Measurements from ENCODE around the gene BRD7.
"Not testable (repeated sequence)": the region's sequence is repeated elsewhere in the genome, so short reads cannot be mapped to it uniquely, and the experiment has no call there.

Gene BRD7

GRCh38 chr16:50354629-50355456 lies 13.9 kb downstream of the BRD7 start:
- DNase-seq, result no peak

GRCh38 chr16:50354082-50354481 lies 14.7 kb downstream of the BRD7 start:
- no peak for DNase-seq

DNA sequence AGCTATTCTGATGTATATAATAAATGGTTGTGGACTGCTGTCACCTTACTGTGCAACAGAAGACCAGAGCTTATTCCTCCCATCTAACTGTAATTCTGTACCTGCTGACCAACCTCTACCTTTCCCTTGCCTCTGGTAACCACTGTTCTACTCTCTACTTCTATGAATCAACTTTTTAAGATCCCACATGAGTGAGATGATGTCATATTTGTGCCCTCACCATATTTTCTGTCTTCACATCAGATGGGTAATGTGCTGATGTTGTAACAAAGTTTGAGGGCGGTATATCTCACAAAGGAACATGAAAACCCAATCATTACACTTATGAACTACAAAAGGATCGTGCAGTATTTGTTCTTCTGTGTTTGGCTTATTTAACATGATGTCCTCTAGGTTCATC lies 16.8 kb downstream of the BRD7 start:
- DNase-seq, result no peak

DNA sequence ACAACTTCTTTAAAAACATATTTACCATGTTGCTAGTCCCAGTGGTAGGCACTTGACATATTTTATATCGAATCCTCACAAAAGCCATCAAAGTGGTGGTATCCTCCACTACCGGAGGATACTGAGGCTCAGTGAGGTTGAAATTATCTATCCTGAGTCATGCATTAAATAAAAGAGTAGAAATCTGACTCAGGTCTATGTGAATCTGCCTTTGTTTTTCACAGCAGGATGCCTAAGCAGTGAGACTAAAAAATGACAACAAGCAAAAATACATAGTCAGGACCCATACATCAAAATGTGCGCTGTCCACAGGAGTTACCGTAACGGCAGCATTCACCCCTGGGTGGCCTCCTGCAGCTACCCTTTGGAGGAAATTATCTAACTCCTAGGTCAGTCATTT lies 17.7 kb downstream of the BRD7 start:
- DNase-seq, result no peak

DNA sequence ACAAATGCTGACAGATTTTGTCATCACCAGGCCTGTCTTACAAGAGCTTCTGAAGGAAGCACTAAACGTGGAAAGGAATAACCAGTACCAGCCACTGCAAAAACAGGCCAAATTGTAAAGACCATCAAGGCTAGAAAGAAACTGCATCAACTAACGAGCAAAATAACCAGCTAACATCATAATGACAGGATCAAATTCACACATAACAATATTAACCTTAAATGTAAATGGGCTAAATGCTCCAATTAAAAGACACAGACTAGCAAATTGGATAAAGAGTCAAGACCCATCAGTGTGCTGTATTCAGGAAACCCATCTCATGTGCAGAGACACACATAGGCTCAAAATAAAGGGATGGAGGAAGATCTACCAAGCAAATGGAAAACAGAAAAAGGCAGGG lies 23.6 kb downstream of the BRD7 start:
- not testable (repeated sequence) for DNase-seq

DNA sequence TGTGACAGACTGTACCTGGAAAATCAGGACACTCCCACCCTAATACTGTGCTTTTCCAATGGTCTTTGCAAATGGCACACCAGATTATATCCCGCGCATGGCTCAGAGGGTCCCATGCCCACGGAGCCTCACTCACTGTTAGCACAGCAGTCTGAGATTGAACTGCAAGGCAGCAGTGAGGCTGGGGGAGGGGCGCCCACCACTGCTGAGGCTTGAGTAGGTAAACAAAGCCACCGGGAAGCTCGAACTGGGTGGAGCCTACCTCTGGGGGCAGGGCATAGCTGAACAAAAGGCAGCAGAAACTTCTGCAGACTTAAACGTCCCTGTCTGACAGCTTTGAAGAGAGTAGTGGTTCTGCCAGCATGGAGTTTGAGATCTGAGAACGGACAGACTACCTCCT lies 25.2 kb downstream of the BRD7 start:
- not testable (repeated sequence) for DNase-seq

GRCh38 chr16:50340578-50340977 lies 28.2 kb downstream of the BRD7 start:
- no peak for DNase-seq

GRCh38 chr16:50338371-50339231 lies 30.2 kb downstream of the BRD7 start:
- no peak for DNase-seq

- DNase-seq, result no peak
Observed at GRCh38 chr16:50336884-50337283, 31.9 kb downstream of the BRD7 start.

DNA sequence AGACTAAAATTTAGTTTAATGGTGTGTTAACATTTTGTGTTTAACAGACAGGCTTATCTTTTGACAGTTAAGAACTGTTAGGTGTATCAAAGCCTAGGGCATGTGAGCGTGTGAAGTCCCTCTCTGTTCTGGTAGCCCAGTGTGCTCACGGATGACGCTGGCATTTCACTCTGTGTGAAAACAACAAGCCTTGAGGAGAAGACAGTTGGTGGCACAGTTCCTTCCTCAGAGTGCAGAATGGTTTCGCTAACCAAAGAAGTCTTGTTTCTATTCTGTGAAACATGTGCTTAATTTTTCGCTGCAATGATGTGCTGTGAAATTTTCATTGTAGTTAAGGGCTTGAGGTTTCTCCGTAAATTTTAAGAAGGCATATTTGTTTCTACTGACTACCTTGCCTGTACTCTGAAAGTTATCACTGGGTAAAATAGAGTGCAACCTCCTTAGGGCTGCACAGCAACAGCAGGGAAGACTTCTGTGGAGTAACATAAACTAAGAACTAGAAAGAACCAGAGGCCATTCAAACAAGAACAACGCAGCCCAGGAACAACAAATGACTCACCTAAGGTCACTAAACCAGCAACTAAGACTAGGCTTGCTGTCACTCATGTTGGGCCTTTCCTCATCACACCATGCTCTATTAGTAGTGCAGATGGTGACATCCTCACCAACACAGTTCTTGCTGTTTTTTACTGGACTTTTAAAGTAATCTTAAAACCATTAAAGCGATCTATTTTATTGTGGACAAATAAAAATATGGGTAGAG lies 33.4 kb downstream of the BRD7 start:
- DNase-seq, result no peak

DNA sequence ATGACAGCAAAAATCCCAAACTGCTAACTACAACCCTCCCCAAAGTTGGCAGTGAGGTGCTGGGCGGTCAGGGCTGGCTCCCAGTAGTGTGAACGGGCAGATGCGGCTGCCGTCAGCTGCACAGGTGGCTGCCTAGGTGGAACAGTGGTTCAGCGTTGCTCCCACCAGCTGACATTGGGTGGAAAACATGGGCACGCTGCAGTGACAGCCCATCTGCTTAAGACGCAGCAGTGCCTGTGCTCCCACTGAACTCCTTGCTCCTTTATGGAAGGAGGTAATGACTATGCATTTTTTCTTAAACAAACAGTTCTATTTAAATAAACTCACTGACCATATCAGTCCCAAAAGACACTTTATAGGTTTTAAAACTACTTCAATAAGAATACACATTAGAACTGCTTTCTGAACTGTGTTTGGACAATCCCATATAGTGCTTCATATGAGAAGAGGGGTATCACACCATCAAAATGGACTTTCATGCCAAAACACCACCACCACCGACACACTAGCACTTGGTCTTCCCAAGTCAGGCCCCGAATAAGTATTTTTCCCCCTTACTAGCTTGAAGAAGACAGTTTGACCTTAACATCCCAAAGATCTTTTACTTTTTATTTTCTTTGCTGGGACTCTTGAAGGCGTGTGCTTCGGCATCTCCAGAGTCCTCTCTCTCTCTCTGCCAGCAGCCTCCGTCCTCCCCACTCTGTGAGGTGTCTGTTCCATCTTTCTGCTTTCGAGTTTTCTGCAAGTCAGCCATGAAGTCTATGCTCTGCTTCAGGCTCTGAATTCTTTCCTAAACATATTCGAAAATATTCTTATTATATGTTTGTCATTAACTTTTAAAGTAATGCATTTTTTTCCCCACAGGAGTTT lies 34.4 kb downstream of the BRD7 start:
- no peak for DNase-seq

DNA sequence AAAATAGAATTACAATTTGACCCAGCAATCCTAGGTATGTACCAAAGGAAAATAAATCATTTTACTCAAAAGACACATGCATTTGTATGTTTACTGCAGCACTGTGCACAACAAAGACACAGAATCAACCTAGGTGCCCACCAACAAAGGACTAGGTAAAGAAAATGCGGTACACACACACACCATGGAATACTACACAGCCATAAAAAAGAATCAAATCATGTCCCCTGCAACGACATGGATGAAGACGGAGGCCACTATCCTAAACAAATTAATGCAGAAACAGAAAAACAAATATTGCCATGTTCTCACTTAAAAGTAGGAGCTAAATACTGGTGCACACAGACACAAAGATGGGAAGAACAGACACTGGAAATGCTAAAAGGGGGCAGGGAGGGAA lies 36.2 kb downstream of the BRD7 start:
- DNase-seq, result no peak

GRCh38 chr16:50331570-50331969 lies 37.2 kb downstream of the BRD7 start:
- no peak for DNase-seq

DNA sequence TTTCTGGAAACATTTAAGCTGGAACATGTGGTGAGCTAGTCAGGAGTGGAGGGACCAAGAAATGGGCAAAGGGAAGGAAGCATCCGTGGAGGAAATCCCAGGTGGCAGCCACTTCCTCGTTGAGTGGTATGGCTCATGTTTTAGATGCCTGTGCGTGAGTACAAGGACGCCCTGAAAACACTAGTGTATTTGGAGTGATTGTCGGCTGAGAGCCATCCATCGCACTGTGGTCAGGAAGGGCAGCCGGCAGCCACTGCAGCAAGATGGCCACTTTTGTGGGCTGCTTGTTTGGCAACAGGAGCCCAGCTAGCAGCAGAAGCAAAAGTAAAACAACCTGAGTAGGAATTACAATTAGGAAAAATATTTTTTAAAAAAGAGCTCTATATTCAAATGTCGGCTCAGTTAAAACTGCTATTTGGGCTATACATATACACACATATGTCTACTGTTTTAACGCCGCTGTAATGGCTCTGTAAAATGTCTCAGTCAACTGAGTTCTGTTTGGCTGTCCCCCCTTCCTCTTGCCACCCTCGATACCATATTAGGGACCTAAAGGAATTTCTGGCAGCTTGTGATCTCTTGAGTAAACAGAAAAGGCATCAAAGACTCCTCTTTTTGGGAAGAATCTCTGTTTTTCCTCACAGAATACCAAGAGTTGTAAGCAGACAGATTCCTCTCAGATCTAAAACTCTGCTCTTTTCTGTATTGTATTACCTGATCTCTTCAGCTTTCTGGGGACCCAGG lies 39.2 kb downstream of the BRD7 start:
- DNase-seq, result no peak

DNA sequence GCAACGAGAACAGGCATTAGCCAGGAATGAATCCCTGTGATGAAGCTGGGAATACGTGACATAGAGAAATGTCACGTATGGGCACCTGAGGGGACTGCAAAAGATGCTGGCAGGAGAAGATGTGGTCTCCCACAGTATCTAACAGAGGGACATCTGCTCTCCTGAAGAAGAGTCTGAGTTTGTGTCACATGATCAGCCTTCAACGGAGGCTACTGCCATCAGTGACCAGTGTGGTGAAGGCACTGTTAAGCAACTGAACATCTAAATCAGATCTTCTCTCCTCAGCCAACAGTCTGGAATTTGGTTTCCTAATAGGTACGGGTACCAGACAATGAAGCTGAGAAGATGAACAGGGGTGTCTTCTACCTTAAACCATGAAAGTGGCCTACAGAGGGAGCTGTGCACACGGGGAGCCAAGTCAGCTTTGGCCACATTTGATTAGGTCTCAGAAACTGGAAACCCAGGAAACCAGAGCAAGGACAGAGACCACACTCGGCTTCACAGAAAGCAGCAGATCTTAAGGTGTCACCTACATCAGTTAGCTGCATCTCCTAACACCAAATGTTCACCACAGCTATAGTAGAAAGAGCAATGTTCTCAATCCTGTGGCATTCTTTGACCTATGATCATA lies 41.8 kb downstream of the BRD7 start:
- DNase-seq, result peak in 1 of 2 experiments; percentile 19

DNA sequence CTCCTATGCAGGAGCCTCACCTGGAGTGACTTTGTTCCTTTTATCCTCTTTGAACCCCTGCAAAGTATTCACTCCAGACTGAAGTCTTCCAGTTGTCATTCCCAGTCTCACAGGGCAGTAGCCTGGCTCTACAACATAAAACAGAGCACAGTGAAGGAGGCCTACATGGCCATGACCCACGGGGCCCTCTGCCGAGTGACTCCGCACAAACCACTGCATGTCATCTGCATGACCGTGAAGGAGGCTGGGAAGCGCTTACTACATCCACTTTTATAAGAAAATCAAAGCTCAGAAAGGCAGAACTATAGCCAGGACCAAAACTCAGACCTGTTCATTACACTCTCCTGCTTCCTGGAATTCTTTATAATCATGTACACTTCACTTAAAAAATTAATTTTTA lies 42.5 kb downstream of the BRD7 start:
- no peak for DNase-seq

DNA sequence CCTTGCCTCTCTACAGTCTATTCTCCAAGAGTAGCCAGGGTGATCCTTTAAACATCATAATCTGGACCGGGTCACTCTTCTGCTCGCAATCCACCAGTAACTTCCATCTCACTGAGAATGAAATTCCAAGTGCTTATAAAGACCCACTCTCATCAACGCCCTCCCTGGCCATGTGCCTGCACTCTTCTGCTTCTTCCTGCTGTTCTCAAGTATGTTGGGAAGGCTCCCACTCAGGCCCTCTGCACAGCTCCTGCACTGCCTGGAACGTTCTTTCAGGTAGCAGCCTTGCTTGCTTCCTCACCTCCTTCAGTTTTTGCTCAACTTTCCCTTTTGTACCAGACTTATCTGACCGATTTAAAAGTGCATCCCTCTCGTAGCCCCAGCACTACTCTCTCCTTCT lies 44.4 kb downstream of the BRD7 start:
- DNase-seq, result no peak

DNA sequence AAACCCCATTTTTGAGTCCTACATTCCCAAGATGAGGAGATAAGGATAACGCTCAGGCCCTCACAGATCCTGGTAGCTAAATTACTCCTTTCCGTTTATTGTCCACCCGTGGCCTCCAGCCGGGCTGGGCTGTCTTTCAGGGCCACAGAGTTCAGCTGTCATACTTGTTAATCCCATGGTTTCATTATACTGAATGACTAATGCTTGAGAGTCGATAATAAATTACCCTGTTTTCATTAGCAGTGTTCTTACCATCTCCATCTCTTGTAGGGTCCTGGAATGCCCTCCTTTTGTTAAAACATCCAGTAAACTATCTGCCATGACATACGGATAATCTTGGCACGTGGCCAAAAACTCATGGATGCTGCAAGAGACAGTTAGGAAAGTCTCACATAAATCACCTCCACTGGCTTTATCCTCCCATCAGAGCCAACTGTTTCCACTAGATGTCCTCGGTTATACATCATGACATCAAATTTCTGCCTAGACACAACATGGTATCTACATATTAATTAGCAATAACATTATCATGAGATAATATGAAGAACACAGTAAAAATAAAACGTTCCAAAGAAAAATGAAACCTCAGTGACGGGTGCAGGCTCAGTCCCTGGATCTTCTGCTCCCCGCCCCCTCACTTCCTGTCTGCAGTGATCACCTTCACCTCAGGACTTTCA lies 45.3 kb downstream of the BRD7 start:
- peak in 1 of 2 experiments; percentile 13 for DNase-seq

GRCh38 chr16:50322333-50322732 lies 46.5 kb downstream of the BRD7 start:
- no peak for DNase-seq

DNA sequence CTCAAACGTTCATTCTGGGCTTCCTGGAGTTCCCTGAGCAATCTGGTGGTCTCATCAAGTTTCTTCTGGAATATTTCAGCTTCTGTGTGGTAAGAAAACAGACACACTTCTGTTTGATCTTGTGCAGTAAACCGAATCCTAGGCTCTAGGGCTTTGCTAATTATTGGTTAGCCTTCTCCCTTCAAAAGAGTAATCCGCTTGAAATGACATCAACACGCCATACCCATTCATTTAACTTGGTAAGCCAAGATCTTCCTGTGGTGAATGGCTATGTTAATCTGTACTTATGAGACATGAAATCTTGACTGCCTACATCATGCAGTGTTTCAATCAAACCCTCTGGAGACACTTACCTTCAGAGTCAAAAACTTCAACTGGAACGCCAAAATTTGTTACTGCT lies 48.5 kb downstream of the BRD7 start:
- no peak for DNase-seq
